WERI-Rb-1 (cell line): ENCODE measurements around the gene COLEC11.
"Not testable (repeated sequence)": the region's sequence is repeated elsewhere in the genome, so short reads cannot be mapped to it uniquely, and the experiment has no call there.

Experiments used
- DNase-seq: peaks from one replicate; pipeline ENCODE4 v3.0.0-alpha.2; 2020
- H3K27ac ChIP-seq: fragments of 250-450 bp; sonication (Bioruptor Pico); 2 replicates; pipeline ENCODE4 v1.5.1; 2020; ENCODE audit warnings: mild to moderate bottlenecking, moderate library complexity
- H3K27me3 ChIP-seq: fragments of 250-450 bp; sonication (Bioruptor Pico); 2 replicates; pipeline ENCODE4 v1.5.1; 2021; ENCODE audit warnings: mild to moderate bottlenecking, low read depth, moderate library complexity; ENCODE audit not compliant: insufficient read depth, severe bottlenecking
- H3K36me3 ChIP-seq: fragments of 250-450 bp; sonication (Bioruptor Pico); 2 replicates; pipeline ENCODE4 v1.5.1; 2020; ENCODE audit warnings: mild to moderate bottlenecking, moderate library complexity
- H3K4me3 ChIP-seq: 2 replicates; pipeline ENCODE4 v1.5.1; 2011; ENCODE audit warnings: low read depth, mild to moderate bottlenecking, control low read depth, low read length
- H3K9me3 ChIP-seq: fragments of 250-450 bp; sonication (Bioruptor Pico); 2 replicates; pipeline ENCODE4 v1.5.1; 2021; ENCODE audit warnings: mild to moderate bottlenecking, moderate library complexity; ENCODE audit not compliant: severe bottlenecking
- TF ChIP-seq, protein P1 (sequence below): IDR thresholded peaks from 2 replicates; pipeline ENCODE4 v1.5.1; 2011; ENCODE audit warnings: low read depth, mild to moderate bottlenecking, control low read depth, inconsistent platforms, low read length

Gene COLEC11

GRCh38 chr2:3618367-3618766 is 23.5 kb downstream of the COLEC11 start:
- H3K4me3 ChIP-seq, result no peak overlapping the region
- no peaks in the 10 kb centered on the region for H3K27me3 ChIP-seq
- no peaks in the 10 kb centered on the region for H3K36me3 ChIP-seq
- H3K27ac ChIP-seq, result no peak overlapping the region
- no peak for DNase-seq
- TF ChIP-seq, protein P1, sequence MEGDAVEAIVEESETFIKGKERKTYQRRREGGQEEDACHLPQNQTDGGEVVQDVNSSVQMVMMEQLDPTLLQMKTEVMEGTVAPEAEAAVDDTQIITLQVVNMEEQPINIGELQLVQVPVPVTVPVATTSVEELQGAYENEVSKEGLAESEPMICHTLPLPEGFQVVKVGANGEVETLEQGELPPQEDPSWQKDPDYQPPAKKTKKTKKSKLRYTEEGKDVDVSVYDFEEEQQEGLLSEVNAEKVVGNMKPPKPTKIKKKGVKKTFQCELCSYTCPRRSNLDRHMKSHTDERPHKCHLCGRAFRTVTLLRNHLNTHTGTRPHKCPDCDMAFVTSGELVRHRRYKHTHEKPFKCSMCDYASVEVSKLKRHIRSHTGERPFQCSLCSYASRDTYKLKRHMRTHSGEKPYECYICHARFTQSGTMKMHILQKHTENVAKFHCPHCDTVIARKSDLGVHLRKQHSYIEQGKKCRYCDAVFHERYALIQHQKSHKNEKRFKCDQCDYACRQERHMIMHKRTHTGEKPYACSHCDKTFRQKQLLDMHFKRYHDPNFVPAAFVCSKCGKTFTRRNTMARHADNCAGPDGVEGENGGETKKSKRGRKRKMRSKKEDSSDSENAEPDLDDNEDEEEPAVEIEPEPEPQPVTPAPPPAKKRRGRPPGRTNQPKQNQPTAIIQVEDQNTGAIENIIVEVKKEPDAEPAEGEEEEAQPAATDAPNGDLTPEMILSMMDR, result no peak
- peaks cover 14% of the 10 kb centered on the region for H3K9me3 ChIP-seq

- H3K27me3 ChIP-seq, result no peaks in the 10 kb centered on the region
- TF ChIP-seq, protein P1, result no peak
- no peak for DNase-seq
- H3K4me3 ChIP-seq, result no peak overlapping the region
- H3K36me3 ChIP-seq, result no peaks in the 10 kb centered on the region
- no peak overlapping the region for H3K27ac ChIP-seq
- peaks cover 10% of the 10 kb centered on the region for H3K9me3 ChIP-seq
These were observed 24.1 kb downstream of the COLEC11 start for GRCh38 chr2:3619033-3619432.

DNA sequence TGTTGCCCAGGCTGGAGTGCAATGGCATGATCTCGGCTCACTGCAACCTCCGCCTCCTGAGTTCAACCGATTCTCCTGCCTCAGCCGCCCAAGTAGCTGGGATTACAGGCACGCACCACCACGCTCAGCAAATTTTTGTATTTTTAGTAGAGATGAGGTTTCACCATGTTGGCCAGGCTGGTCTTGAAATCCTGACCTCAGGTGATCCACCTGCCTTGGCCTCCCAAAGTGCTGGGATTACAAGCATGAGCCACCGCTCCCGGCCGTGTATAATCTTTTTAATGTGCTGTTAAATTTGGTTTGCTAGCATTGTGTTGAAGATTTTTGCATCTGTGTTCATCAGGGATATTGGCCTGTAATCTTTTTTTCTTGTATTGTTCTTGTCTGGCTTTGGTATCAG is 24.7 kb downstream of the COLEC11 start:
- H3K27me3 ChIP-seq, H3K9me3 ChIP-seq, H3K27ac ChIP-seq, H3K4me3 ChIP-seq, DNase-seq, H3K36me3 ChIP-seq: not testable (repeated sequence)

DNA sequence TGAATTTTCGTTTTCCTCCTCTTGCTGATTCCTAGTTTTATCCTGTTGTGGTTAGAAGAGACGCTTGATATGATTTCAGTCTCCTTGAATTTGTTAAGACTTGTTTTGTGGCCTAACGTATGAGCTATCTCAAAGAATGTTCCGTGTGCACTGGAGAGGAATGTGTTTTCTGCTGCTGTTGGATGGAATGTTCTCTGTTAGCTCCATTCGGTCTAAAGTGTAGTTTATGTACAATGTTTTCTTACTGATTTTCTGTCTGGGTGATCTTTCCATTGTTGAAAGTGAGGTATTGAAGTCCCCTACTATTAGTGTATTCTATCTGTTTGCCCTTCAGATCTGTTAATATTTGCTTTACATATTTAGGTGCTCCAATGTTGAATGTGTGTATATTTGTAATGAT is 25.9 kb downstream of the COLEC11 start:
- no peaks in the 10 kb centered on the region for H3K27me3 ChIP-seq
- H3K4me3 ChIP-seq, result no peak overlapping the region
- H3K27ac ChIP-seq, result no peak overlapping the region
- TF ChIP-seq, protein P1, result no peak
- no peak for DNase-seq
- peaks cover 3% of the 10 kb centered on the region for H3K9me3 ChIP-seq
- H3K36me3 ChIP-seq, result no peaks in the 10 kb centered on the region

DNA sequence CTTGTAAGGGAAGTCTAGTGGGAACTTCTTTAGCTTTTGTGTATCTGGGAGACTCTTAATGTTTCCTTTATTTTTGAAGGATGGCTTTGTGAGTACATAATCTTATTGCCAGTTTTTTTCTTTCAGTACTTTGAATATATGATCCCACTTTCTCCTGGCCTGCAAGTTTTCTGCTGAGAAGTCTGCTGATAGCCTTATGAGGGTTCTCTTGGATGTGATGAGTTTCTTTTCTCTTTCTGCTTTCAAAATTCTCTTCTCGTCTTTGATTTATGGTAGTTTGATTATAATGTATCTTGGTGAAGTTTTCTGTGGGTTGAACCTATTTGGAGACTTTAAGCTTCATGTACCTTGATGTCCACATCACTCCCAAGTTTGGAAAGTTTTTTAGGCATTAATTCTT is 28.1 kb downstream of the COLEC11 start:
- TF ChIP-seq, protein P1, result no peak
- Histone ChIP-seq H3K36me3 (no peaks in the 10 kb centered on the region), H3K27ac (no peak overlapping the region), H3K4me3 (no peak overlapping the region), H3K27me3 (no peaks in the 10 kb centered on the region), H3K9me3 (no peaks in the 10 kb centered on the region)
- no peak for DNase-seq

DNA sequence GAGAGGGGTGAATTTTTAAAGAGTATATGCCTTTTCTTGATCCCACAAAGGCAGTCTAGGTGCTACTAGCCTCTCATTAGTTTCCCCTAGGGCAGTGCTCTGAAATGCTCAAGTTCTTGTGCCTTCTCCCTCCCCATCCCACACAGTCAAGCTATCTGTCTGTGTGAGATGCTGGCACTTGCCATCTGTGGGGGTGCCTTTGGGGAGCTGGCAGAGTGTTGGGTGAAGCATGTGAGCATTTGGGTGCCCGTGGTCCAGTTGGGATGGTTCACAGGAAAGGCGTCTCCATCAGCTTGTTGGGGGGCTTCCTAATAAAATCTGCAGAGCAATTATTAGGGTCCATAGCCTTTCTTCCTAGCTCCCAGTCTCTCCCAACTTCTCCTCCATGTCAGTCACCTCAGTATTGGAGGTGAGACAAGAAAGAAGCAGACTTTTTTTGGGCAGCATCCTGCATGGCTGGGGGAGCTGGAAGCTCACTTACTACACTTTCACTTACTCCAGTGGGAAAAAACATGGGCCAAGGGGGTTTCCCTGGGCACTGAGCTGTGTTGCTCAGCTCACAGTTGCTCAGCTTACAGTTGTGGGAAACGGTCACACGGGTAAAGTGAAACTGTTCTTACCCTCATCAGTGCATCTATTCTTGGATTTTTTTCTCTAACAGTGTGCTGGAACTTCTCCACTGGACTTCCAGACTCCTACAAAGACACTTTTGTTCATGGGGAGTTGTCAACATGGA is 29.3 kb downstream of the COLEC11 start:
- no peaks in the 10 kb centered on the region for H3K9me3 ChIP-seq
- TF ChIP-seq, protein P1, result no peak
- H3K36me3 ChIP-seq, result no peaks in the 10 kb centered on the region
- no peak overlapping the region for H3K4me3 ChIP-seq
- no peak for DNase-seq
- no peak overlapping the region for H3K27ac ChIP-seq
- no peaks in the 10 kb centered on the region for H3K27me3 ChIP-seq
